Measurements from ENCODE around the gene RPL13. TPM values are rescaled to one million over a fixed set of nuclear protein-coding genes. Genes with fewer than 3 reads are reported as not detected.

RPL13 gene
- total and polyA plus RNA-seq, 10 of the 15 experiments (the other 5 are each of a cell fraction or from before 2014, with no cell fraction given): 386 to 9,428 (median 2,486) TPM

DNA sequence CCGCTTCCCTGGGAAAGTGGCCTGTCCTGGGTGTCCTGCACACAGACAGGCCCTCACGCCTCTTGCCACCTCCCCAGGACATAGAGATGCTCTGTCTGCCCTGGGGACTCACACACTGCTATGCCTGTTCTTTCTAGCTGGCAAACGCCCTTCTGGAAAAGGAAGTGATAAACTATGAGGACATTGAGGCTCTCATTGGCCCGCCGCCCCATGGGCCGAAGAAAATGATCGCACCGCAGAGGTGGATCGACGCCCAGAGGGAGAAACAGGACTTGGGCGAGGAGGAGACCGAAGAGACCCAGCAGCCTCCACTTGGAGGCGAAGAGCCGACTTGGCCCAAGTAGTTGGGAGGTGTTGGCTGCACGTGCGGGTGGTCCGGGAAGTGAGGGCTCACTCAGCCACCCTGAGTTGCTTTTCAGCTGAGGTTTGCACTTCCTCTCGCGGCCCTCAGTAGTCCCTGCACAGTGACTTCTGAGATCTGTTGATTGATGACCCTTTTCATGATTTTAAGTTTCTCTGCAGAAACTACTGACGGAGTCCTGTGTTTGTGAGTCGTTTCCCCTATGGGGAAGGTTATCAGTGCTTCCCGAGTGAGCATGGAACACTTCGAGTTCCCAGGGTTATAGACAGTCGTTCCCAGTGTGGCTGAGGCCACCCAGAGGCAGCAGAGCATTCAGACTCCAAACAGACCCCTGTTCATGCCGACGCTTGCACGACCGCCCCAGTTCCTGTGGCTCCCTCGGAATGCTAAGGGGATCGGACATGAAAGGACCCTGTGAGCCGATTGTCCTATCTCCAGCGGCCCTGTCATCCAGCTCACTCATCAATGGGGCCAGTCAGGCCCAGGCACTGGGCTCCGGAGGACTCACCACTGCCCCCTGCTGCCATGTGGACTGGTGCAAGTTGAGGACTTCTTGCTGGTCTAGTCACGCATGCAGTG lies 3.5 kb upstream of the RPL13 start (continued):
- TF ChIP-seq ASH2L (IDR thresholded peaks at IDR 0.05; ENCODE audit: borderline replicate concordance, low read depth) (no peak), CHD2 (IDR thresholded peaks at IDR 0.05; ENCODE audit: borderline replicate concordance, low read depth, low read length) (no peak), FOXM1 (IDR thresholded peaks at IDR 0.05; ENCODE audit: low read depth, low read length) (no peak), NR2C2 (IDR thresholded peaks at IDR 0.05; ENCODE audit: borderline replicate concordance, control insufficient read depth, insufficient read length, low read depth) (no peak), CHD4 (IDR thresholded peaks at IDR 0.05) (no peak)
- TF ChIP-seq, protein P1, sequence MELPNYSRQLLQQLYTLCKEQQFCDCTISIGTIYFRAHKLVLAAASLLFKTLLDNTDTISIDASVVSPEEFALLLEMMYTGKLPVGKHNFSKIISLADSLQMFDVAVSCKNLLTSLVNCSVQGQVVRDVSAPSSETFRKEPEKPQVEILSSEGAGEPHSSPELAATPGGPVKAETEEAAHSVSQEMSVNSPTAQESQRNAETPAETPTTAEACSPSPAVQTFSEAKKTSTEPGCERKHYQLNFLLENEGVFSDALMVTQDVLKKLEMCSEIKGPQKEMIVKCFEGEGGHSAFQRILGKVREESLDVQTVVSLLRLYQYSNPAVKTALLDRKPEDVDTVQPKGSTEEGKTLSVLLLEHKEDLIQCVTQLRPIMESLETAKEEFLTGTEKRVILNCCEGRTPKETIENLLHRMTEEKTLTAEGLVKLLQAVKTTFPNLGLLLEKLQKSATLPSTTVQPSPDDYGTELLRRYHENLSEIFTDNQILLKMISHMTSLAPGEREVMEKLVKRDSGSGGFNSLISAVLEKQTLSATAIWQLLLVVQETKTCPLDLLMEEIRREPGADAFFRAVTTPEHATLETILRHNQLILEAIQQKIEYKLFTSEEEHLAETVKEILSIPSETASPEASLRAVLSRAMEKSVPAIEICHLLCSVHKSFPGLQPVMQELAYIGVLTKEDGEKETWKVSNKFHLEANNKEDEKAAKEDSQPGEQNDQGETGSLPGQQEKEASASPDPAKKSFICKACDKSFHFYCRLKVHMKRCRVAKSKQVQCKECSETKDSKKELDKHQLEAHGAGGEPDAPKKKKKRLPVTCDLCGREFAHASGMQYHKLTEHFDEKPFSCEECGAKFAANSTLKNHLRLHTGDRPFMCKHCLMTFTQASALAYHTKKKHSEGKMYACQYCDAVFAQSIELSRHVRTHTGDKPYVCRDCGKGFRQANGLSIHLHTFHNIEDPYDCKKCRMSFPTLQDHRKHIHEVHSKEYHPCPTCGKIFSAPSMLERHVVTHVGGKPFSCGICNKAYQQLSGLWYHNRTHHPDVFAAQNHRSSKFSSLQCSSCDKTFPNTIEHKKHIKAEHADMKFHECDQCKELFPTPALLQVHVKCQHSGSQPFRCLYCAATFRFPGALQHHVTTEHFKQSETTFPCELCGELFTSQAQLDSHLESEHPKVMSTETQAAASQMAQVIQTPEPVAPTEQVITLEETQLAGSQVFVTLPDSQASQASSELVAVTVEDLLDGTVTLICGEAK (IDR thresholded peaks at IDR 0.05; ENCODE audit: borderline replicate concordance): no peak
- TF ChIP-seq, protein P2, sequence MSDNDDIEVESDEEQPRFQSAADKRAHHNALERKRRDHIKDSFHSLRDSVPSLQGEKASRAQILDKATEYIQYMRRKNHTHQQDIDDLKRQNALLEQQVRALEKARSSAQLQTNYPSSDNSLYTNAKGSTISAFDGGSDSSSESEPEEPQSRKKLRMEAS (IDR thresholded peaks at IDR 0.05; ENCODE audit: low read depth, low read length): no peak
- TF ChIP-seq, protein P3, sequence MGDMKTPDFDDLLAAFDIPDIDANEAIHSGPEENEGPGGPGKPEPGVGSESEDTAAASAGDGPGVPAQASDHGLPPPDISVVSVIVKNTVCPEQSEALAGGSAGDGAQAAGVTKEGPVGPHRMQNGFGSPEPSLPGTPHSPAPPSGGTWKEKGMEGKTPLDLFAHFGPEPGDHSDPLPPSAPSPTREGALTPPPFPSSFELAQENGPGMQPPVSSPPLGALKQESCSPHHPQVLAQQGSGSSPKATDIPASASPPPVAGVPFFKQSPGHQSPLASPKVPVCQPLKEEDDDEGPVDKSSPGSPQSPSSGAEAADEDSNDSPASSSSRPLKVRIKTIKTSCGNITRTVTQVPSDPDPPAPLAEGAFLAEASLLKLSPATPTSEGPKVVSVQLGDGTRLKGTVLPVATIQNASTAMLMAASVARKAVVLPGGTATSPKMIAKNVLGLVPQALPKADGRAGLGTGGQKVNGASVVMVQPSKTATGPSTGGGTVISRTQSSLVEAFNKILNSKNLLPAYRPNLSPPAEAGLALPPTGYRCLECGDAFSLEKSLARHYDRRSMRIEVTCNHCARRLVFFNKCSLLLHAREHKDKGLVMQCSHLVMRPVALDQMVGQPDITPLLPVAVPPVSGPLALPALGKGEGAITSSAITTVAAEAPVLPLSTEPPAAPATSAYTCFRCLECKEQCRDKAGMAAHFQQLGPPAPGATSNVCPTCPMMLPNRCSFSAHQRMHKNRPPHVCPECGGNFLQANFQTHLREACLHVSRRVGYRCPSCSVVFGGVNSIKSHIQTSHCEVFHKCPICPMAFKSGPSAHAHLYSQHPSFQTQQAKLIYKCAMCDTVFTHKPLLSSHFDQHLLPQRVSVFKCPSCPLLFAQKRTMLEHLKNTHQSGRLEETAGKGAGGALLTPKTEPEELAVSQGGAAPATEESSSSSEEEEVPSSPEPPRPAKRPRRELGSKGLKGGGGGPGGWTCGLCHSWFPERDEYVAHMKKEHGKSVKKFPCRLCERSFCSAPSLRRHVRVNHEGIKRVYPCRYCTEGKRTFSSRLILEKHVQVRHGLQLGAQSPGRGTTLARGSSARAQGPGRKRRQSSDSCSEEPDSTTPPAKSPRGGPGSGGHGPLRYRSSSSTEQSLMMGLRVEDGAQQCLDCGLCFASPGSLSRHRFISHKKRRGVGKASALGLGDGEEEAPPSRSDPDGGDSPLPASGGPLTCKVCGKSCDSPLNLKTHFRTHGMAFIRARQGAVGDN (IDR thresholded peaks at IDR 0.05): no peak
- TF ChIP-seq, protein P4, sequence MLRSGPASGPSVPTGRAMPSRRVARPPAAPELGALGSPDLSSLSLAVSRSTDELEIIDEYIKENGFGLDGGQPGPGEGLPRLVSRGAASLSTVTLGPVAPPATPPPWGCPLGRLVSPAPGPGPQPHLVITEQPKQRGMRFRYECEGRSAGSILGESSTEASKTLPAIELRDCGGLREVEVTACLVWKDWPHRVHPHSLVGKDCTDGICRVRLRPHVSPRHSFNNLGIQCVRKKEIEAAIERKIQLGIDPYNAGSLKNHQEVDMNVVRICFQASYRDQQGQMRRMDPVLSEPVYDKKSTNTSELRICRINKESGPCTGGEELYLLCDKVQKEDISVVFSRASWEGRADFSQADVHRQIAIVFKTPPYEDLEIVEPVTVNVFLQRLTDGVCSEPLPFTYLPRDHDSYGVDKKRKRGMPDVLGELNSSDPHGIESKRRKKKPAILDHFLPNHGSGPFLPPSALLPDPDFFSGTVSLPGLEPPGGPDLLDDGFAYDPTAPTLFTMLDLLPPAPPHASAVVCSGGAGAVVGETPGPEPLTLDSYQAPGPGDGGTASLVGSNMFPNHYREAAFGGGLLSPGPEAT (IDR thresholded peaks at IDR 0.05; ENCODE audit: low read depth): no peak
- TF ChIP-seq, protein P5, sequence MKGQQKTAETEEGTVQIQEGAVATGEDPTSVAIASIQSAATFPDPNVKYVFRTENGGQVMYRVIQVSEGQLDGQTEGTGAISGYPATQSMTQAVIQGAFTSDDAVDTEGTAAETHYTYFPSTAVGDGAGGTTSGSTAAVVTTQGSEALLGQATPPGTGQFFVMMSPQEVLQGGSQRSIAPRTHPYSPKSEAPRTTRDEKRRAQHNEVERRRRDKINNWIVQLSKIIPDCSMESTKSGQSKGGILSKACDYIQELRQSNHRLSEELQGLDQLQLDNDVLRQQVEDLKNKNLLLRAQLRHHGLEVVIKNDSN (IDR thresholded peaks at IDR 0.05; ENCODE audit: borderline replicate concordance, extremely low read length, insufficient read depth, low read depth, low read length): no peak
- TF ChIP-seq, protein P6, sequence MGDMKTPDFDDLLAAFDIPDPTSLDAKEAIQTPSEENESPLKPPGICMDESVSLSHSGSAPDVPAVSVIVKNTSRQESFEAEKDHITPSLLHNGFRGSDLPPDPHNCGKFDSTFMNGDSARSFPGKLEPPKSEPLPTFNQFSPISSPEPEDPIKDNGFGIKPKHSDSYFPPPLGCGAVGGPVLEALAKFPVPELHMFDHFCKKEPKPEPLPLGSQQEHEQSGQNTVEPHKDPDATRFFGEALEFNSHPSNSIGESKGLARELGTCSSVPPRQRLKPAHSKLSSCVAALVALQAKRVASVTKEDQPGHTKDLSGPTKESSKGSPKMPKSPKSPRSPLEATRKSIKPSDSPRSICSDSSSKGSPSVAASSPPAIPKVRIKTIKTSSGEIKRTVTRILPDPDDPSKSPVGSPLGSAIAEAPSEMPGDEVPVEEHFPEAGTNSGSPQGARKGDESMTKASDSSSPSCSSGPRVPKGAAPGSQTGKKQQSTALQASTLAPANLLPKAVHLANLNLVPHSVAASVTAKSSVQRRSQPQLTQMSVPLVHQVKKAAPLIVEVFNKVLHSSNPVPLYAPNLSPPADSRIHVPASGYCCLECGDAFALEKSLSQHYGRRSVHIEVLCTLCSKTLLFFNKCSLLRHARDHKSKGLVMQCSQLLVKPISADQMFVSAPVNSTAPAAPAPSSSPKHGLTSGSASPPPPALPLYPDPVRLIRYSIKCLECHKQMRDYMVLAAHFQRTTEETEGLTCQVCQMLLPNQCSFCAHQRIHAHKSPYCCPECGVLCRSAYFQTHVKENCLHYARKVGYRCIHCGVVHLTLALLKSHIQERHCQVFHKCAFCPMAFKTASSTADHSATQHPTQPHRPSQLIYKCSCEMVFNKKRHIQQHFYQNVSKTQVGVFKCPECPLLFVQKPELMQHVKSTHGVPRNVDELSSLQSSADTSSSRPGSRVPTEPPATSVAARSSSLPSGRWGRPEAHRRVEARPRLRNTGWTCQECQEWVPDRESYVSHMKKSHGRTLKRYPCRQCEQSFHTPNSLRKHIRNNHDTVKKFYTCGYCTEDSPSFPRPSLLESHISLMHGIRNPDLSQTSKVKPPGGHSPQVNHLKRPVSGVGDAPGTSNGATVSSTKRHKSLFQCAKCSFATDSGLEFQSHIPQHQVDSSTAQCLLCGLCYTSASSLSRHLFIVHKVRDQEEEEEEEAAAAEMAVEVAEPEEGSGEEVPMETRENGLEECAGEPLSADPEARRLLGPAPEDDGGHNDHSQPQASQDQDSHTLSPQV (IDR thresholded peaks at IDR 0.05): no peak
